ENCODE data around the gene CAMK2D. TPM values are rescaled to one million over a fixed set of nuclear protein-coding genes. Genes with fewer than 3 reads are reported as not detected.
"Not testable (repeated sequence)": the region's sequence is repeated elsewhere in the genome, so short reads cannot be mapped to it uniquely, and the experiment has no call there.

The CAMK2D gene
- total RNA-seq, 2 experiments from 2014 or later = 61.5 to 62.3 TPM

DNA sequence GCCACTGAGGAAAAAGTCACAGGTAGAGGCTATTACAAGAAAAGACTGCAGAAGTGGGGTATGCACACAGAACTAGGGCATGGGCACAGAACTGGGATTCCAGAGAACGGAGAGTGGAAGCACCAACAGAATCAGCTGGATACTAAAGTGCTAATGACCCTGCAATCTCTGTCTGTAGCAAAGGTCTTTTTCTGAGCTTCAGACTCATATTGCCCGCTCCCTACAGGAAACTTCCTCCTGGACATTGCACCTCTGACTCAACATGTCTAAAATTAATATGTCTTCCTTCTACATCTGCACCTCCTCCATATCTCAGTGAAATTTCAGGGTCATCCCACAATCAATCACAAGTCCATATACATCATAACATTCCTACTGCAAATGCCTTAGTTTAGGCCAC is 5.3 kb upstream of the CAMK2D start:
- CTCF ChIA-PET = no interaction called here

DNA sequence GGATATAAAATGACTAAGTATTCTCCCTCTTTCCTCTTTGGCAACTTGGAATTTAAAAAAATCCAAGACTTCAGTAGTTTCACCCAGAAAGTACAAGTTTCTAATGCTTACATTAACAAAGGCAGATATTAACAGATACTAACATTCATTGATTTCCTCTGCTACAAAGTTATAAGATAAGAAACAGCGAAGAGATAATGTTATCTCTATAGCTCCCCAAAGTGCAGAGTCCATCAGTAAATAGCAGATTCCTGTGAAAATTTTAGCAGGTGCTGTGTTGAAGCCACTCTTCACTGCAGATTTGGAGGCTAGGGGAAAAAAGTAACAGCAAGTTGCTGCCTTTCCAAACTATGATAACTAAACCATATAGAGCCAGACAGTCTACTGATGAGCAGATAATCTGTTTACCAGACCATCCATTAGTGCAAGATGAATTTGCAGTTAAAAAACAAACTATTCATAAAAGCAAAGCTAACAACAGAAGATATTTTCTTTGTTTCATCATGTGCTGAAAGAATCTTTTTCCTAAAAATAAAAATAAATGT is 3.3 kb upstream of the CAMK2D start:
- ChIA-PET CTCF (no interaction called here), POLR2A (no interaction called here)

More for the DNA sequence above, 5.3 kb upstream of the CAMK2D start:
- POLR2A ChIA-PET = no interaction called here

DNA sequence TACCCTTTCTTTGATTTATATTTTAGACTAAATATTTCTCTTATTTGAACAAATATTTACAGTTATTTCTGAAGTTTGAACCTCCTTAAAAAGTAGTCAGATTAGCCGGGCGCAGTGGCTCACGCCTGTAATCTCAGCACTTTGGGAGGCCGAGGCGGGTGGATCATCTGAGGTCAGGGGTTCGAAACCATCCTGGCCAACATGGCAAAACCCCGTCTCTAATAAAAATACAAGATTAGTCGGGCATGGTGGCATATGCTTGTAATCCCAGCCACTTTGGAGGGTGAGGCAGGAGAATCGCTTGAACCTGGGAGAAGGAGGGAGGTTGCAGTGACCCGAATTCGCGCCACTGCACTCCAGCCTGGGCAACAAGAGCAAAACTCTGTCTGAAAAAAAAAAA is 2.4 kb upstream of the CAMK2D start:
- POLR2A ChIA-PET = not testable (repeated sequence)

DNA sequence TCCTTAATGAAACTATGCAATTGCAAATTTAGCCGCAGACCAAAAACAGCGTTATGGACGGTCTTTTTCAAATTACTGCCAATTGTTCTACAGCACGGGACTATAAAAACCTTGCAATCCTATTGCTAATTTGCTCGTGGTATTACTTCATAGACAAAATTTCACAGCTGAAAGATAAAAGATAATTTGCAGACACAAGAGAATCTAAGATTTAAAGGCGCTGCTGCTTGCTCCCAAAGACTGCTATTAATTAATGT is 1.4 kb upstream of the CAMK2D start:
- ChIA-PET CTCF (no interaction called here), POLR2A (no interaction called here)

More for the DNA sequence above, 2.4 kb upstream of the CAMK2D start:
- CTCF ChIA-PET = not testable (repeated sequence)

DNA sequence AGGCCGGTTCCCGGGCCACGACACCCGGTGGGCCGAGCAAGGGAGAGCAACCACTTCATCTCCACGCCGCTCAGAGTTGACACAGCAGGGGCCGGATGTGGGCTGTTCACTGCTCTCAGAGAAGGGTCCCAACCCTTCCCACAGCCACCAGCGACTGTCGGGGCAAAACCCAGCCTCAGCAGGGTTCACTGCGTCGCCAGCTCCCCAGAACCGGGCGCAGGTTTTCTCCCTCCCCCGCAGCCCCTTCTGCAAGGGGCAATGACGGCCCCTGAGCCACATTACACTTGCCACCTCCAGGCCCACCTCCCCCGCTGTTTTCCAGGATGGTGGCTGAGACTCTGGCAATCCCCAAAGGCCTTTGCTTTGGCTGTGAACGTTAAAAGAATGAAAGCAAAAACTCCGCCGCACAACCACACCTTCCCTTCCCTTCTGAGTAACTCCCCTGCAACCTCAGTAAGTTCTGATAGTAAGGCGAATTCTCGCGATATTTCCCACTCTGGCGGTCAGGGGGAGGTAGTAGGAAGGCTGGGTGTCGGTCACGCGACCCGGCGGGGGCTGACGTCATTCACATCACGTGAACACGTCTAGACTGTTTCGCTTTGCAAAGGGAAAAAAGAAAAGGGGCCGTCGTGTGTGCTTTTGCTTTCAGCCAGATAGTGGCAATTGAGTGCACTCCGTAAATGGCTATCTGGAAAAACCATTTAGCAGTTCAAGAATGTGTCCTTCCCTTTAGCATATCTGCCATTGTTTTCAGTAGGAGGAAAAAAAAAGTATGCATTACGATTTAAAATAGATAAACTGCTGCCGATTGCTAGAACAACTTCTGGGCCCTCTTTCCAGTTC is 869 bp upstream of the CAMK2D start:
- POLR2A ChIA-PET = no interaction called here

DNA sequence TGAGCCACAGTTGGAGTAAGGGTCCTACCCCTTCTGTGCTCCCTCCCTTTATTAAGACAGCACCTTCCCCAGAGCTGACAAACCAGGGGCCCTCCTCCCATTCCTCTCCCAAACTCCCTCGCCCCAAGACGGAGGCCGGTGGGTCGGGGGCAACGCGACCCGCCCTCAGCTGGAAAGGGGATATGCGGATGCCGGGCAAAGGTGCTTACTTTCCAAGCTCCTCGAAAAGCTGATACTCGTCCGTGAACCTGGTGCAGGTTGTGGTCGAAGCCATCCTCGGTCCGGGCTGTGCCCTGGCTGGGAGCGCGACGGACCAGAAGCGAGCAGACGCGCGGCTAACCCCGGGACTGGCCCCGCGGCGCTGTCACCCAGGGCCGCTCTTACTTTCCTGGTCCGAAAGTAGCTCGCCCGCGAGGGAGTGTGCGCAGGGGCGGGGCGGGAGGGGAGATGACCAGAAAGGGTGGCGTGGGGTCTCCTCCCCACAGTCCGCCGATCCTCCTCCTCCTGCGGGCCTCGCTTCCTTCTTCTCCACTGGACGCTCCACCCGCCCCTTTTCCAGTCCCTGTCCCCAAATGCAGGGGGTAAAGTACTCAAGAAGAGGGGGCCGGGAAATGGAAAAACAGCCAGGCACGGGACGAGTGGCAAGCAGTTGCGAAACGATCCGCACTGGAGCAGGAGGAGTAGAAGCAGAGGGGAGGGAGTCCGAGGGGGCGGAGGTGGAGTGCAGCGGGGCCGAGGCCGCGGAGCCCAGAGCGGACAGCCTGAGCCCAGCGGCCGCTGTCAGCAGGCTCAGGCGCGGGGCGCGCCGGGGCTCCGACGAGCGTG is 531 bp downstream of the CAMK2D start:
- ChIA-PET POLR2A (interaction anchor here (1.0 to 1.5 kb wide), 4 partner anchors 15 to 221 kb away, joined by 3 to 7 read pairs (median 4); no protein-coding TSS in a partner anchor), CTCF (interaction anchor here (1.2 kb wide), 1 partner anchor 213 kb away, joined by 3 read pairs; no protein-coding TSS in a partner anchor)

More for the DNA sequence above, 869 bp upstream of the CAMK2D start:
- CTCF ChIA-PET = interaction anchor here (1.0 kb wide), 1 partner anchor 215 kb away, joined by 3 read pairs; no protein-coding TSS in a partner anchor

DNA sequence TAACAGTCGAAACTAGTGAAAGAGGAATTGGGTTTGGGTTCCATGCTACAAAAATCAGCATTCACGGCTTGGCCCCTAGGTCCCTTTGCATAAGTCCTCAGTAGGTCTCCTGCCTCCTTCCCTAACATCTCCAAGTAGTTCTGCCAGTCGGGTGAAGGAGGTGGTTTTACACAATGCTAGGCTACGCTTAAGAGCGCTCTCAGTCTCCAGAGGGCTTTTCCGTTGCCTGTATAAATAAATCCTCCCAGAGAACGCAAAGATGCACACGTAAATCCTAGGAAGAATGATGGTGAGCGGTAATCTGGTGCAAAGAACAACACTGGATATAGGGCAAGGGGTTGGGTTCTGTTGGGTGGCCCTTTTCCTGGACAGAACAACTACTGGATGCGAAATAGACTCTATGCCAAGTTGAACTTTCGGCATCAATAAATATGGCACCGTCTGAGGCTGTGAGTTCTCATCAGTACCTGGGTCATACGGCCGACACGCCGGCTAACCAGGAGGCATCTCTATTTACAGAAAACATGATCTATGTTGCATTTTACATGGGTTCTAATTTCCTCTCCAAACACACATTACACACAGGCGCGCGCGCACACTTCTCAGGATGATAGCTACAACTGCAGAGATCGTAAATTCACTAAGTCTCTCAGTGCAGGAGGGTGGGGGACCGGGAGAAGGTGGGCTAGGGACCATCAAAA is 1.3 kb downstream of the CAMK2D start:
- POLR2A ChIA-PET = interaction anchor here (1.0 to 1.5 kb wide), 4 partner anchors 15 to 220 kb away, joined by 3 to 7 read pairs (median 4); no protein-coding TSS in a partner anchor

DNA sequence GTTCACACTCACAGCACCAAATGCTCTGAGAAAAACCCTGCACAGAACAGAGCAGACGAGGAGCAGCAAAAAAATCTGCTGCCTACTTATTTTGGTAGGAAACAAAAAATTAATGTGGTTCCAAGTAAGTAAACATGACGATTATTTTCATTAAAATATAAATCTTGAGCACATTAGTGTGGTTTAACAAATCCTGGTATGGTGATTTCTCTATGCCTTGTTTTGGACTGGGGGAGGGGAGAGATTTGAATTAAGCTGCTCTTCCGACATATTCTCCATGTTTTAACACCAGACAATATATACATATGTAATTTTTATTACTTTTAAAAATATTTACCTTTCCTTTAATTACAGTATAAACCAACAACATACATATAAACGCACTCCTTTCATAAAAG is 1.8 kb downstream of the CAMK2D start:
- CTCF ChIA-PET = no interaction called here
- POLR2A ChIA-PET = interaction anchor here (0.5 to 1.0 kb wide), 2 partner anchors 220 to 1449 kb away, joined by 3 read pairs; no protein-coding TSS in a partner anchor

More for the DNA sequence above, 1.3 kb downstream of the CAMK2D start:
- CTCF ChIA-PET = interaction anchor here (1.2 kb wide), 1 partner anchor 212 kb away, joined by 3 read pairs; no protein-coding TSS in a partner anchor

DNA sequence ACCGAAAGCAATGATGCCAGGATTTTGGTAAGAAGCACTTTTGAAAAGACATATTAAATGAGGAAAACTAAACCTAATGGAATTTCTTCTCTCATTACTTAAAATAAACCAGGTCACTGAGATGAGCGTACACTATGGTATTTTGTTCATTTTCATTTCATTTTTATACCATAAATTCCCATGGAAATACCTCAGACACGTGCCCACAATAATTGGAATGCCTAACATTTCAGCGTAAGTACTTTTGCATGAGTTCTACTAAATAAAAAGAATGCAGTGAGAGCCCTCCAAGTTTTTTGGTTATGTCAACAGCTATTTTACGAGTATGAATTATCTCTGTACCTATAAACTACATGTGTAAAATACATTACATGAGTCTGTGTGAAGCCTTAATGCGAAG is 3.2 kb downstream of the CAMK2D start:
- CTCF ChIA-PET = no interaction called here
- POLR2A ChIA-PET = no interaction called here

DNA sequence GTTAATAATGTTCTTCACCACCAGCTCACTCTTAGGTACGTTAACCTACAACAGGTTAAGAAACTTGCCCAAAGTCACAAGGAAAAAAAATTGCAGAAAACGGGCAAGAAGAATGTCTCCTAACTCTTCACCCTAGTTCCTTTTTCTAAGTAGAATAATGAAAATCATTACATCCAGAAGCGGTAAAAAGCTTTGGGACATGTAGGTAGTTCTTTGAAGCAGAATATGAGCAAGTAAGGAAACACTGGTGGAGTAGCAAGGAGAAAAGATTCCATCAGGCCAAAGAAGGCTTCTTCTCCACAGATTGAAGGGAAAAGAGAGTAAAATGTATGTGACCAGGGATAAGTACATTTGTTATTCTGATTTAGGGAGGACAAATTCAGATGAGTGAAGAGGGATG is 4.1 kb downstream of the CAMK2D start:
- ChIA-PET POLR2A (no interaction called here), CTCF (no interaction called here)

DNA sequence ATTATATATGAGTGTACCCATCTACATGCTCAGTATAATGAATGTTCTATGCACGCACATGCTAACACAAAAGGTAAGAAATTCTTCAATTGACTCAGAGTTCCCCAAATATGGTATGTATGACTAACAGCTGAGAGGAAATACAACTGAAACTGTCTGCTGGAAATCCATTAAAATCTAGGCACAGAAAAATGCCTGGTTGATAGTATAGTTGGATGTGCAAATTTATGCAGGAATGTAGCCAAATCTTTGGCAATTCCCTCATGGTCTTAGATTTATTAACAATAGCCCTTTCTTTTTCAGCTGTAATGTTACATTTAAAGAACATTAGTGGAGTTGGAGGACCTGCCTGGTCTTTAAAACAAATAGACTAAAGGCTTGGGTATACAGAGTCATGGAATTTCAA is 5.5 kb downstream of the CAMK2D start:
- ChIA-PET CTCF (no interaction called here), POLR2A (no interaction called here)

GRCh38 chr4:113750734-113751133 is 10.8 kb downstream of the CAMK2D start:
- ChIA-PET POLR2A (no interaction called here), CTCF (no interaction called here)

DNA sequence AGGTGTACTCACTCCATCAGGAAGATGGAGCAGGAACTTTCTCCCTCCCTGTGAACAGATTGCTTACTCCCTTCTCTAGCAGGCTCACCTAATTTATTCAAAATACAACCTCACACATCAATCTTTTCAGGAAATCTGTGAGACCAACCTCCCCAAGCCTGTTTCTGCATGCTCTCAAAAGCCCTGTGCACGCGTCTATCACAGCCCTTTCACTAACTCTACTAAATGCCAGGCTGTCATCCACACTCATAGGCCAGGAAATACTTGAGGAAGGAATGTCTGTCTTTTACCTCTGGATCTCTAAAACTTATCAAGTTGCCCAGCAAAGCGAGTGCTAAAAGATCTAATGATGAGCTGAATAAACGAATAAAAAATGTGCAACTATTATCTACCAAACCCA is 11.2 kb downstream of the CAMK2D start:
- ChIA-PET POLR2A (no interaction called here), CTCF (no interaction called here)

DNA sequence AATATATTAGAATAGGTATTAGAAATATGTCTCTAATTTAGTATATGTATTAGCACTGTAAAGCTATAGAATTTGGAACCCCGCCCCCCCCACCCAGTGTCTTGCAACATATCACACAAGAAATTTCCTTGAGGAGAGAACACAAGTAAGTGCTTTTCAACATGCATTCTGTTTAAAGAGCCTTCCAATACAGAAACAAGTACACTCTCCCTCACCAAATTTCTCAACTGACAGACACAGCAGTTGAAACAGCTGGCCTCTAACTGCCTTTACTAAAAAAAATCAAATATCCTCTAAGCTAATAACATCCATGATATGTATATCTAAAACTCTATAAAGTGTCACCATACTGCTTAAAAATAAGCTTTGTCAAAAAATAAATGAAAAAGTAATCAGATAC is 12.4 kb downstream of the CAMK2D start:
- ChIA-PET CTCF (no interaction called here), POLR2A (no interaction called here)

- ChIA-PET POLR2A (no interaction called here), CTCF (no interaction called here)
Observed at GRCh38 chr4:113747949-113748348, 13.6 kb downstream of the CAMK2D start.

DNA sequence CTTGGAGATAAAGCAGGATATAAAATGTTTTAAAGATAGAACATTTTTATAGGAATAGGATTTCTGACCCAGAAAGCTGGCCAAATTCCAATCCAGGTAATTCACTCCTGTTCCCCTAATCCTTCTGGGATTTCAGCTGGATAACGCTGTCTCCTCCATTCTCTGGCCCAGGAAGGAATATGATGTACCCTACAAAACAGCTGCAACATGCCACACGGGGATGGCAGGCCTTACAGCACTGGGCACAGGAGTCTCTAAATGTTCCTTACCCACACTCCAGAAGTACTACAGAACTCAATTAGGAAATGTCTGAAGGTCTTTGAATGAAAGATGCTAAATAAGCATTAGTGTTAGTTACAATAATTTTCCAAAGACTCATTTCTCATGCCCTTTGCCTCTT is 15.8 kb downstream of the CAMK2D start:
- POLR2A ChIA-PET = no interaction called here
- CTCF ChIA-PET = no interaction called here

- POLR2A ChIA-PET = no interaction called here
- CTCF ChIA-PET = no interaction called here
Observed at GRCh38 chr4:113744667-113745240, 16.8 kb downstream of the CAMK2D start.

GRCh38 chr4:113743690-113744089 is 17.8 kb downstream of the CAMK2D start:
- CTCF ChIA-PET = no interaction called here
- POLR2A ChIA-PET = no interaction called here

- POLR2A ChIA-PET = no interaction called here
- CTCF ChIA-PET = no interaction called here
Observed at GRCh38 chr4:113742643-113743042, 18.9 kb downstream of the CAMK2D start.

DNA sequence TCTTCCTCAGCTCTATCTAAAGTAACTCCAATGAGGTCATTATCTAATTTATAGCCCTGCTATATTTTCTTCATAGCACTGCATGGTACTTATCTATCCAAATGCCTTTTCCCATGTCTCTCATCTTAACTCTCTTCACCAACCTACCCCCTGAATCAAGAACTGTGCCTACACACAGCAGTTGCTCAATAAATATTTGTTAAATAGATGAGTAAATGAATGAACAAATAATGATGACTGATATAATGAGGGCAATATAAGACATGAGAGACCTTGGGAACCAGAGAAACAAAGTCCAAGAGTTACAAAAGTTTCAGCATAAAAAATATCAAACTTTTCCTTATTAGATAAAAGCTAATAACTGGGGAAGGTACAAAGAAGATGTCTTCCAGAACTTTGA is 19.6 kb downstream of the CAMK2D start:
- CTCF ChIA-PET = no interaction called here
- POLR2A ChIA-PET = no interaction called here
